Body of pancreas (tissue), 4 donors: ENCODE measurements around the gene ZAR1L.
A peak's percentile ranks its signal among the peaks of the same experiment; 100 is the strongest.

Experiments used
- POLR2A ChIP-seq, 3 donors: fragments of 450-650 bp; IDR thresholded peaks; one replicate each; pipeline ENCODE4 v1.6.1; 2016; ENCODE audit warnings: antibody characterized with exemption in 3 of 3, mild to moderate bottlenecking in 2 of 3
- TF ChIP-seq, protein P1 (sequence below), 7 experiments: fragments of 450-650 bp in 4 of 7; fragments of 200-600 bp in 3 of 7; sonication (generic) in 3 of 7; IDR thresholded peaks; one replicate each; pipeline ENCODE4 v1.5.1; 2016 to 2019; ENCODE audit warnings: antibody characterized with exemption in 7 of 7

- no peak for TF ChIP-seq POLR2A (IDR thresholded peaks at IDR 0.05)
- TF ChIP-seq, protein P1, sequence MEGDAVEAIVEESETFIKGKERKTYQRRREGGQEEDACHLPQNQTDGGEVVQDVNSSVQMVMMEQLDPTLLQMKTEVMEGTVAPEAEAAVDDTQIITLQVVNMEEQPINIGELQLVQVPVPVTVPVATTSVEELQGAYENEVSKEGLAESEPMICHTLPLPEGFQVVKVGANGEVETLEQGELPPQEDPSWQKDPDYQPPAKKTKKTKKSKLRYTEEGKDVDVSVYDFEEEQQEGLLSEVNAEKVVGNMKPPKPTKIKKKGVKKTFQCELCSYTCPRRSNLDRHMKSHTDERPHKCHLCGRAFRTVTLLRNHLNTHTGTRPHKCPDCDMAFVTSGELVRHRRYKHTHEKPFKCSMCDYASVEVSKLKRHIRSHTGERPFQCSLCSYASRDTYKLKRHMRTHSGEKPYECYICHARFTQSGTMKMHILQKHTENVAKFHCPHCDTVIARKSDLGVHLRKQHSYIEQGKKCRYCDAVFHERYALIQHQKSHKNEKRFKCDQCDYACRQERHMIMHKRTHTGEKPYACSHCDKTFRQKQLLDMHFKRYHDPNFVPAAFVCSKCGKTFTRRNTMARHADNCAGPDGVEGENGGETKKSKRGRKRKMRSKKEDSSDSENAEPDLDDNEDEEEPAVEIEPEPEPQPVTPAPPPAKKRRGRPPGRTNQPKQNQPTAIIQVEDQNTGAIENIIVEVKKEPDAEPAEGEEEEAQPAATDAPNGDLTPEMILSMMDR (IDR thresholded peaks at IDR 0.05): peak; percentile 42 to 77 (median 71)
Observed at GRCh38 chr13:32310134-32310706, 4.9 kb downstream of the ZAR1L start.
